ENCODE results near the gene TMEM92.
"Not testable (repeated sequence)": the region's sequence is repeated elsewhere in the genome, so short reads cannot be mapped to it uniquely, and the experiment has no call there.

The TMEM92 gene

DNA sequence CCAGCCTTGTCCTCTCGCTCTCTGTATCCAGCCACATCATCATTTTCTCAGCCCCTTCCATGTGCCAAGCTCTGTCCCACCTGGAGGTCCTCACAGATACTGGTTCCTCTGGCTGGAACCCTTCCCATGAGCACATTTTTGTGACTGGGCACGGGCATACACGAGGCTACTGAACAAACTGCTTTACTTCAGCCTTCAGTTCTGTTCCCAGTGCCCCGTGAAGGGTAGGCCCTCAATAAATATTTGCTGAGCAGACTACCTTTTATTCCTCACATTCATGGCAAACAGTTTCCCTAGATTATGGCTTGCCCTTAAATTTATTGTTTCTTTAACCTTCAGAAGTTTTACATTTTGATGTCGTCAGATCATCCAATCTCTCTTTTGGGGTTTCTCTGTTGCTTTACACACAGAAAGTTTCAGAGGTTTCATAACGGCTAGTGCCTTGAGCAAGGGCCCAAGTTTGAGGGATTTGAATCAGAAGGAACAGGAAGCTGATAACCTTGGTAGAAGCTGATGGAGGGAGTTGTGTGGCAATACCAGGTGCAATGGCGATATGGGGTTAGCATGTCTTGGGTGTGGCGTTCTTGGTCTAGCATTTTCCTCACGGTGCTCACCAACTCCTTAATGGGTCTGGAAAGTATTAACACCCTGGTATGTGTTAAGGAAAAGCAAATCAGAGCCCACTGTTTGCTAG lies 27.8 kb downstream of the TMEM92 start:
- no peak for DNase-seq (ENCODE audit: low spot score)

DNA sequence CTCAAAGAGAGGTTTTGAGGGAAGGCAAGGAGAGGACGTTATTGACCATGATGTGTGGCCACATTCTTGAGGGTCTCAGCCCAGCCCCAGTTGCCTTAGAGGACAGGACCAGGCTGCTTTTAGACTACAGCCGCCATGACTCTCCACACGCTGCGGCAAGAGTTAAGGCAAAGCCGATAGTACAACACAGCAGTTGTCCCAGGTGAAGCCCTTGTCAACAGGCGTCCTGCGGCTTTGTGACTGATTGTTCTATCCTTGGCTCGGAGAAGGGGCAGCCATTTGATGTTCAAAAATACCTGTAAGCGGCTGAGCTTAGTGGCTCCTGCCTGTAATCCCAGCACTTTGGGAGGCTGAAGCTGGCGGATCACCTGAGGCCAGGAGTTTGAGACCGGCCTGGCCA lies 28.8 kb downstream of the TMEM92 start:
- no peak for DNase-seq (ENCODE audit: low spot score)

DNA sequence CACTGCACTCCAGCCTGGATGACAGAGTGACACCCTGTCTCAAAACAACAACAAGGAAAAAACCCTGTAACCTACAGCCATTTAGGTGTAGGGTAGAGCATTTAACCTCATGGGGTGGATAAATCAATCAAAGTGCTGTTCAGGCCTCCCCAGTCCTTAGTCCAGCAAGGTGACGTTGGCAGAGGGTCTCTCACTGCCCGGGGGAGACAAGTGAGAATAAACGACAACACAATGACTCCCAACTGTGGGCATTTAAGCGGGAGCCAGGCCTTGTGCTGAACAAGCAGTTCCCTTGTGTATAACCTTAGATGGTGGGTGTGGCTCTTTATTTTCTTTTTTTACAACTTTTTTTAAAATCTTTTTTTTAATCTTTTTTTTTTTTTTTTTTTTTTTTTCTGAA lies 29.3 kb downstream of the TMEM92 start:
- no peak for DNase-seq (ENCODE audit: low spot score)

DNA sequence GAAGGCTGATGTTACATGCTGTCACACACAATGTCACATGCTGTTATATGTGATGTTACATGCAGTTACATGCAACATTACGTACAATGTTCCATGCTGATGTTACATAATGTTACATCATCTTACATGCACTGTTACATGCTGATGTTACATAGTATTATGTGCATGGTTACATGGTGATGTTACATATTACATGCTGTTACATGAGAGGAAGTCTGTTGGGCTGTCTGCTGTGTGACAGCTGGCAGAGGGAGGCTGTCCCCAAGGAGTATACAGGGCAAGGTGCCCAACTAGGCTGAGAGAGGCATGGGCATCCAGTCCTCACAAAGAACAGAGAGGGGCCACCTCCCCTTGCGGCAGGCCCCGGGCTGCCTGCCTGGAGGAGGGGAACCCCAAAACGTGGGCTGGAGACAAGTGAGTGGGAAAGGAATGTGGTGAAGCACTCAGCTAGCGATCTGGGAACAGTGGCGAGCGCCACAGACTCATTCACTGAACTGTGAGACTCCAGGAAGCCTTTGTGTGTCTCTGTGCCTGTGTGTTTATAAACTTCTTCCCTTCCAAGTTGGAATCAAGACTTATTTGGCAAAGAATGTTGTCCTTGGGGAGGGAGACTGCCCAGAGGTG lies 30.6 kb downstream of the TMEM92 start:
- no peak for DNase-seq (ENCODE audit: low spot score)

DNA sequence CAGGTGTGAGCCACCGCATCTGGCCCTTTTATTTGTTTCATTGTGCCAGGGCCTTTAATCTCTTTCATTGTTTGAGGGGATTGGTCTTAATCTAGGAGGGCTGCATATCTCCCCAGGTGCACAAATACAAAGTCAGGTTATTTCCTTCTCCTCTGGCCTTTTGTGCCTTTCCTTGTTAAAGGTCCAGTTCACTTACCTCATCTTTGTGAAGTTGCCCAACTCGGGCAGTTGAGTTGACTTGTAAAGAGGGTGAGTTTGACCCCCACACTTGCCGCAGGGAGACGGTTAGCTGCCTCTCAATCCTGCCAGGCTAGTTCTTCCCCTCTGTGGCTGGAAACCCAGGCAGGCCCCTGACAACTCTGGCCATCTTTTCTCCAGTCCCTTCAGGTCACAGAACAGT lies 33.4 kb downstream of the TMEM92 start:
- no peak for DNase-seq (ENCODE audit: low spot score)

DNA sequence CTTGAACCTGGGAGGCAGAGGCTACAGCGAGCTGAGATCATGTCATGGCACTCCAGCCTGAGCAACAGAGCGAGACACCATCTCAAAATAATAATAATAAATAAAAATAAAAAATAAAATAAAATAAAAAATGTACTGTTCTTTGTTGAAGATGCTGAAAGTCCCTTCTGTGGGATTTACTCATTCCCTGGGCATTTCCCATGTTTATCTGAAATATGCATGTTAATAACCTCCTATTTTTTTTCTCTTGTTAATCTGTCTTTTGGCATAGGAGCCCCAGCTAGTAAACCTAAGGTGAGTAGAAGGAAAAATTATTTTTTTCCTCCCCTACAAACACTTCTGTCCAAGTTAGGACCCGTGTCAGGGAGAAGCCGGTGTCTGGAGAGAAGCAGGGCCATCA lies 34.4 kb downstream of the TMEM92 start:
- DNase-seq (ENCODE audit: low spot score) = no peak

DNA sequence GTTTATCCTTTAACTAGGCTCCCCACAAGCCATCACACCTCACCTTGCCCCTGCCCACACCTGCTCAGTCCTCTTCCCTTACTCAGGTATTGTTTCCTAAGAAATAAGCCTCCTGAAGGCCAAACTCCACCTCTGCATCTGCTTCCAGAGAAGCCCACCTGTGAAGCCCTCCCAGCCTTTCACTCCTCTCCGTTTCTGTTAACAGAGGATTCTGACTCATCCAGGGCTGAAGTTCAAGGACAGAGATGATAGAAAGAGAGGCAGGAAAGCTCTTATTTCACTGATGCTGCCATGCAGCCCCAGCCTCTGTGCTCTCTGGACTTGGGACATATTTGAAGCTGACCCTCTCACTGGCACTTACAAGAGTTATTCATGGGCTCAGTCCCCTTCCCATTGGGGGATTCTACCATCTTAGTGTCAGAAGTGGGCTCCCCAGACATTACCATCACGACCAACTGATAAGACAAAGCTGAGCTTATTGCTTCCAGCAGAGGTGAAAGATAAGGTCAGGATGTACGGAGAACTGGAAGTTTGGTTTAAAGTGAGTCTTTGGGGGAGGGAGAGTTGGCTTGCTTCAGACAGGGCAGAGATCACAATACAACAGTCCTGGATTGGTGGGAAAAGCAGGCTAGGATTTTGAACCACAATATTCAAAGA lies 36.3 kb downstream of the TMEM92 start:
- no peak for DNase-seq (ENCODE audit: low spot score)

DNA sequence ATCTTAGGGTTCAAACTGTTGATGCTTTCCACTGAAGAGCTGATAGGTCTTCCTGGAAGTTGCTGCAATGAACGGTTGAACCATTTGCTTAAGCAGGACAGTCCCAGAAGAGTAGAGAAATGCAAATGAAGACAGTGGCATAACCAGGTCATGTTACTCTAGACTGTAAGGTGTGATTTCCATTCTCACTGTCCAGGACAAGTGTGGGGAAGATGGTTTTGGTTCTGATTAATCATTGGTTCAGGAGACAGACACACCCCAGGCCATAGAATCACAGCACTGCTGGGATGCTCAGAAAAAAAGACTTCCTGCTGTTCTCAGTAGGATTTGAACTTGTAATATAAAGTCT lies 36.8 kb downstream of the TMEM92 start:
- no peak for DNase-seq (ENCODE audit: low spot score)

DNA sequence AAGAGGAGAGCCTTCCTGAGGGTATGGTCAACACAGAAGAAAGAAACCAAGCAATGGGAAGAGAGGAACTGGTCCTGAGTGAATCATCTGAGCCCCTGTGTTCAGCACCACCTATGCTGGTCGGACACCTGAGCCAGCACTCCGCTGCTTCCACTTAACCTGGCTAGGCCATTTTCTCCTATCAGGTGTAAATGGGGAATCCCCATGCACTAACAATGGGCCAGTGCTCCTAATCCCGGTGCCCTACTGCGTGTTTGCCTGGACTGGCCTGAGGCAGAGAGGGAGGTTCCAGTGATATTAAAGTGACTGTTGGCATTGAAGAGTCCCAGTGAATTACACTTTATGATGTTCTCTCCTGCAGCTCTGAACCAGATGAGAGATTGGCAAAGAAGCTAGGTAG lies 37.2 kb downstream of the TMEM92 start:
- no peak for DNase-seq (ENCODE audit: low spot score)

DNA sequence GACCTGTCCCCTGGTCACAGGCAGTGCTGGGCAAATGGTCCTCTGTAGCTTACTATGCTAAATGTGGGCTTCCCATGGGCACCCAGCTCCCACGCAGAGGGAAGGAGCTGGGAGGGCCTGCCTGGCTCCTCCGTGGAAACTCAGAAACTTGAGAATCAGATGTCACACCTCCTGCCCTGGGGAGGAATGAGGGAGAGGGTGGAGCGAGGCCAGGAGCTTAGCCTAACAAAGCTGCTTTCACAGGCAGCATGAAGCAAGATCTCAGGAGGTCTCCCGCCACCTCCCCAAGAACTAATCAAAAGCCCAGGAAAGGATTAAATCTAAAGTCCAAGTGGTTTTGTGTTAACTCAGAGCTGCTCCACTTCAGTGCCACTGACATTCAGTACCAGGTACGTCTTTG lies 38.0 kb downstream of the TMEM92 start:
- no peak for DNase-seq (ENCODE audit: low spot score)

DNA sequence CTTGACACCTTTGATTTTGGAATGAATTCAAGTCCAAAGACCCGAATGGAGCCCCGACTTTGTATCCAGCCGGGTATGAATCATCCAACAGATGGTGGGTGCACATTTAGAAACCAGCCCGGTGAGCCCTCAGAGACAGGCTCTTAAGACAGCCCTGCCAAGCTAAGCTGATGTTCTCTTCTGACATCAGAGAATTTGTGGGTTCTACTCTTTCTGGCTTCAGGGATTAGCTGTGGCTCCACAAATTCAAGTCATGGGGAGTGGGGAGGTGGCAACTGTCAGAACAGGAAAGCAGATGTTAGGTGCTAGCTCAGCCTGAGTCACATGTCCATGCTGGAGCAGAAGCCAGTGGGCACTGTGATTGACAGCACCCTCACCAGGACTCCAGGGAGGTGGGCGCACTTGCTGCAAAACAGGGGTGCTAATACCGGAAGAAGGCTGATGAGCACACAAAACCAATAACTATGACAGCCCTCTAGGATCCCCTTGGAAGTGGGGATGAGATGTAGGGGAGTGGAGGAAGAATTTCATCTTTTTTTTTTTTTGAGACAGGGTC lies 40.3 kb downstream of the TMEM92 start:
- DNase-seq (ENCODE audit: low spot score) = no peak

DNA sequence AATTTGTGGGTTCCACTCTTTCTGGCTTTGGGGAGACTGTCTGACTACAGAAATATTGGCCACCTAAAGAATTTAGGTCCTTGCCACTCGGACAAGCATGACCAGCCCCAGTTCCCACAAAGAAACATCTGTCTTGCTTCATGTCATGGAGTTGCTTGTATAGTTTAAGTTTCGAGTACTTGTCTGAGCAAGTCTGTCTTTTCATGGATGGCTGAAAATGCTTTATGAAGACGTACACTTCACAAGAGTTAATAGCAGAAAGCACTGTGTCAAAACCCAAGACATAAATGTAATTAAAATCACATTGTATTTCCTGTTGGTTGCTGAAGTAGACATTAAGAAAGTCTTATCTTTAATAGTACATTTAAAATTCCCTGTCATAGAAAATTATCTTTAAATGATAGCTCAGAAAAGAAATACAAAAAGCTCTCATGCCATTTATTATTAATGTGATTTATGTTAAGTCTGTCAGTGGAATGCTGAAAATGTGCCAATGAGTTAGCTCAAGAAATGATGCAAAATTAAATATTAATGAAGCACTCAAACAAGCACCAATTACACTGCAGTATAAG lies 41.8 kb downstream of the TMEM92 start:
- no peak for DNase-seq (ENCODE audit: low spot score)

DNA sequence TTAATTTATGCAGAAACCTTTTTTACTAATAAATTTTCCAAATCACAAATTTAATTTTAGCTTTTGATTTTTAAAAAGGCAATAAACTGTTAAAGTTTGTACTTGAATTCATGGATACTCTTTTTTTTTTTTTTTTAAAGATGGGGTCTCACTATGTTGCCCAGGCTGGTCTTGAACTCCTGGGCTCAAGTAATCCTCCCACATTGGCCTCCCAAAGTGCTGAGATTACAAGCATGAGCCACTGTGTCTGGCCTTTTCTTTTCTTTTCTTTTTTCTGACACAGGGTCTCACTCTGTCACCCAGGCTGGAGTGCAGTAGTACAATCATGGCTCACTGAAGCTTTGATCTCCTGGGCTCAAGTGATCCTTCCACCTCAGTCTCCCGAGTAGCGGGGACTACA lies 42.4 kb downstream of the TMEM92 start:
- DNase-seq (ENCODE audit: low spot score) = not testable (repeated sequence)

DNA sequence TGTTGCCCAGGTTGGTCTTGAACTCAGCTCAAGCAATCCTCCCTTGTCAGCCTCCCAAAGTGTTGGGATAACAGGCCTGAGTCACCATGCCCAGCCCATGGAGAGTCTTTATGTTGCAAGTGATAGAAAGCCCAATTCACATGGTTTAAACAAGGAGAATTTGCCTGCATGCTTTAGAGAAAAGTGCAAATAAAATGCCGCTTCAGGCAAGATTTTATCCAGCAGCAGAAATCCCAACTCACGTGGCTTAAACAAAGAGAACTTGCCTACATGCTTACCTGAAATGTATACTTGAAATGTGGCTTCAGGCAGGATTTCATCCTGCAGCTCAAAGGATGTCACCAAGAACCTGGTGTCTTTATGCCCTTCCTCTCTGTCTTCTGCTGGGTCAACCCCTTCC lies 42.9 kb downstream of the TMEM92 start:
- no peak for DNase-seq (ENCODE audit: low spot score)

DNA sequence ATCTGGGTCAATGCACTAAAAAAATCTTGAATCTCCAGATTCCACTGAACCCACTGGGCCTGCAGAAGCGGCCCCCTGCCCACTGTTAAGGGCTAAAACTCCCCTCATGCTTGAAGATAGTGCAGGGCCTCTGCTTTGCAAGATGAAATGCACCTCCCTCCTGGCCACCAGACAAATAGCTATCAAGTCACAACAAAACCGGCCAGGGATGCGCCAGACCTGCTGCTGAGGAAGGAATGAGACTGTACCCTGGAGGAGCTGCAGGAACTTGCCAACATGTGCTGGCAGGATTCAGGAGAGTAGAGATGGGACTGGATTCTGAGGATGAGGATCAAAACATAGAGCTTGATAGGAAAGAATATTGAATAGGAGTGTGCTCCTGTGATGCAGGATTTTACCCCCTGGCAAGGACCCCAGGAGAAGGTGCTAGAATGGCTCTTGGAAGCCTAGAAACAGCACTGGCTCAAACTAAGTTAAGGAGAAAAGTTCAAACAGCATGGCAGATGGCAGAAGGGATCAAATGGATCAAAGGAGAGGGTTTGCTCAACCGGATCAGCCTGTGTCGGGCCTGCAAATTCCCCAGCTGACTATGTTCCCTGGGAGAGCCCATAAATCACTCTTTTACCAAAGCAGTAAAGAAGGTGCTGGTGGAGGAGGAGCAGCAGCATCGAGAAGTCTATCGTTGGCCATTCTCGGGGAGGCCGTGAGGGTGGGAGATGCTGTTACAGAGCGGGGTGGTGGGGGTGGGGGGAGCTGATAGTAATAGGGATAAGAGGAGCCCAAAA lies 44.4 kb downstream of the TMEM92 start:
- DNase-seq (ENCODE audit: low spot score) = no peak

DNA sequence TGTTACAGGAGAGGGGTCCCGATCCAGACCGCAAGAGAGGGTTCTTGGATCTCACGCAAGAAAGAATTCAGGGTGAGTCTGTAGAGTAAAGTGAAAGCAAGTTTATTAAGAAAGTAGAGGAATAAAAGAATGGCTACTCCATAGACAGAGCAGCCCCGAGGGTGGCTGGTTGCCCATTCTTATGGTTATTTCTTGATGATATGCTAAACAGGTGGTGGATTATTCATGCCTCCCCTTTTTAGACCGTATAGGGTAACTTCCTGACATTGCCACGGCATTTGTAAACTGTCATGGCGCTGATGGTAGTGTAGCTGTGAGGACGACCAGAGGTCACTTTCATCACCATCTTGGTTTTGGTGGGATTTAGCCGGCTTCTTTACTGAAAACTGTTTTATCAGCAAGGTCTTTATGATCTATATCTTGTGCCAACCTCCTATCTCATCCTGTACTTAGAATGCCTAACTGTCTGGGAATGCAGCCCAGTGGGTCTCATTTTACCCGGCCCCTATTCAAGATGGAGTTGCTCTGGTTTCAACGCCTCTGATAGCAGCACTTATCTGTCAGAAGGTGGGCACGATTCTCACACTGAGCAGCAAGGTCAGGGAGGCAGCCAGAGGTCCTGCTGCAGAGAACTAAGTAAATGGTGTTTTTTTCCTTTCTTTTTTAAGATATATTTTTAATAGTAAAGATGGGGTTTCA lies 45.2 kb downstream of the TMEM92 start:
- no peak for DNase-seq (ENCODE audit: low spot score)

DNA sequence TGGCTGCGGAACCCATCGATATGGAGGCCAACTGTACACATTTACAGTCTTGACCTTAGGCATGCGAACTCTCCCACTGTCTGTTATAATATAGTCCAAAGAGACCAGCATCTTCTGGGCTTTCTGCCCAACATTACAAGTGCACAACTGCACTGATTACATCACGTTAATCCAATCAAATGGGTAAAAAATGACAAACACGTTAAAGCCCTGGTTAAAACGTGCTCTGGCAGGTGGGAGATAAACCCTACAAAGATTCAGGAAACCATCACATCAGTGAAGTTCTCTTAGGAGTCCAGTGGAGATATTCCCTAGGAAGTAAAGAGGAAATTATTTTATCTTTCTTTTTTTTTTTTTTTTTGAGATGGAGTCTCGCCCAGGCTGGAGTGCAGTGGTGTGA lies 48.0 kb downstream of the TMEM92 start:
- no peak for DNase-seq (ENCODE audit: low spot score)

DNA sequence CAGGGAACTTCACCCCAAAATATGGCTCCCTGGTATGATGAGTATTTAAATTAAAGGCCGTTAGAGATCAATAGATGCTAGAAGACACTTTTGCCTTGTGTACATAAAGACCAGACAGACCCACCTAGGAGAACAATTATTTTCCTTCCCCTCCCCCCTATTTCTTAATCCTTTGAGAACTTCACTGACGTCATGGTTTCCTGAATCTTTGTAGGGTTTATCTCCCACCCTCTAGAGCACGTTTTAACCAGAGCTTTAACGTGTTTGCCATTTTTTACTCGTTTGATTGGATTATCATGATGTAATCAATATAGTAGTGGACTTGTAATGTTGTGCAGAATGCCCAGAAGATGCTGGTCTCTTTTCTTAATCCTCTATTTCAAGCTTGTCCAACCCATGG lies 48.8 kb downstream of the TMEM92 start:
- no peak for DNase-seq (ENCODE audit: low spot score)

DNA sequence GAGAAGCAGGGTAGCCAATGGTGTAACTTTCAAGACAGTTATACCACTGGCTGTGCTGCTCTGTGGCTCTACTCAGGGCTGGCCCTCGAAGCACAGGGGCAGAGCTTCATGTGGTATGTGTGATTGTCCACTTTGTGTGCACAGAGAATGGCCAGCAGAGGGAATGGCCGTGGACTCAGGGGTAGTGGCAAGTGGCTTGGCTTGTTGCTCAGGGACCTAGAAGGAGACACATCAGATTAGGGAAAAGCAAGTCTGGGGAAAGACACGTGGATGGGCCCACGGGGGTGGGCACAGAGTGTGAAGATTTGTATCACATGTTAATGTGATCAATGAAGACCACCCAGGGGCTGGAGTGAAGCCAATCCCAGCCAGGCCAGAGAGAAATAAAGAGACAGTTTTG lies 51.6 kb downstream of the TMEM92 start:
- no peak for DNase-seq (ENCODE audit: low spot score)

DNA sequence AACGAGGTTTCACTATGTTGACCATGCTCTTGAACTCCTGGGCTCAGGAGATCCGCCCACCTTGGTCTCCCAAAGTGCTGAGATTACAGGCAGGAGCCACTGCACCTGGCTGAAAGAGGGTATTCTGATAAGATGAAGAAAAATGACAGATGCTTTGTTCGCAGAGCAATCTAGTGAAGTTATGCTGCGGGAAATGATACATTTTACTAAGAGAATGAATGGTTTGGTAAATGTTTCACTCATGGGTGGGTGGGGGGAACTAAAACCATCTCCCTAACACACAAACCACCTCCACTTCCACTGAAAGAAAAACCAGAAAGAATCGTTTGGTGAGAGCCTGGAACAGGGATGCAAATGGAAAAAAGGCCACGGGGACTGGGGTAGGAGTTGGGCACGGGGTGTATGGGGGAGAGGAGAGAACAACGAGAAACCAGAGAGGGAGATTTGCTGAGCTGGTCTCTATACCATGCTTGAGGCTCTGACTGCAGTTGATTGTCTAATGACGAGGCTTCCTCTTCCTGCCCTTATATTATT lies 52.6 kb downstream of the TMEM92 start:
- DNase-seq (ENCODE audit: low spot score) = no peak
